ENCODE measurements around the gene PPM1D.
"Not testable (repeated sequence)": the region's sequence is repeated elsewhere in the genome, so short reads cannot be mapped to it uniquely, and the experiment has no call there.

DNA sequence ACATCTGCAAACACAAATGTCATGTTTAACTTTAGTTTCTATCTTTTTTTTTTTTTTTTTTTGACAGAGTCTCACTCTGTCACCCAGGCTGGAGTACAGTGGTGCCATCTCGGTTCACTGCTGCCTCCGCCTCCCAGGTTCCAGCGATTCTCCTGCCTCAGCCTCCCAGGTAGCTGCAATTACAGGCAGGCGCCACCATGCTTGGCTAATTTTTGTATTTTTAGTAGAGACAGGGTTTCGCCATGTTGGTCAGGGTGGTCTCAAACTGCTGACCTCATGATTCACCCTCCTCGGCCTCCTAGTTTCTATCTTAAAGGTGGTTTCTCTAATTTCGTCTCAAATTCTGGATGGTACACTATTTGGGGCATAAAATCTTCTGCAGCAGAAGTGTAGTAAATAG is 5.8 kb upstream of the PPM1D start:
- not testable (repeated sequence) for TF ChIP-seq POLR2AphosphoS5, POLR2A, EP300 (IDR thresholded peaks at IDR 0.05)
- TF ChIP-seq, protein P1, sequence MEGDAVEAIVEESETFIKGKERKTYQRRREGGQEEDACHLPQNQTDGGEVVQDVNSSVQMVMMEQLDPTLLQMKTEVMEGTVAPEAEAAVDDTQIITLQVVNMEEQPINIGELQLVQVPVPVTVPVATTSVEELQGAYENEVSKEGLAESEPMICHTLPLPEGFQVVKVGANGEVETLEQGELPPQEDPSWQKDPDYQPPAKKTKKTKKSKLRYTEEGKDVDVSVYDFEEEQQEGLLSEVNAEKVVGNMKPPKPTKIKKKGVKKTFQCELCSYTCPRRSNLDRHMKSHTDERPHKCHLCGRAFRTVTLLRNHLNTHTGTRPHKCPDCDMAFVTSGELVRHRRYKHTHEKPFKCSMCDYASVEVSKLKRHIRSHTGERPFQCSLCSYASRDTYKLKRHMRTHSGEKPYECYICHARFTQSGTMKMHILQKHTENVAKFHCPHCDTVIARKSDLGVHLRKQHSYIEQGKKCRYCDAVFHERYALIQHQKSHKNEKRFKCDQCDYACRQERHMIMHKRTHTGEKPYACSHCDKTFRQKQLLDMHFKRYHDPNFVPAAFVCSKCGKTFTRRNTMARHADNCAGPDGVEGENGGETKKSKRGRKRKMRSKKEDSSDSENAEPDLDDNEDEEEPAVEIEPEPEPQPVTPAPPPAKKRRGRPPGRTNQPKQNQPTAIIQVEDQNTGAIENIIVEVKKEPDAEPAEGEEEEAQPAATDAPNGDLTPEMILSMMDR (IDR thresholded peaks at IDR 0.05) = not testable (repeated sequence)
